SK-N-MC (cell line): ENCODE results near the gene EPSTI1.

Source experiments
- DNase-seq: peaks from one replicate; pipeline ENCODE4 v3.0.0-alpha.2; 2011; ENCODE audit warnings: low read depth, low spot score
- H3K27ac ChIP-seq: fragments of 200-600 bp; sonication (generic); 2 replicates; pipeline ENCODE4 v1.5.1; 2016; ENCODE audit warnings: mixed run types
- H3K36me3 ChIP-seq: fragments of 200-600 bp; sonication (generic); 2 replicates; pipeline ENCODE4 v1.6.1; 2017; ENCODE audit warnings: antibody characterized with exemption, low read length, mixed read lengths; ENCODE audit not compliant: insufficient read depth
- H3K4me3 ChIP-seq: fragments of 200-600 bp; sonication (generic); 2 replicates; pipeline ENCODE4 v1.5.1; 2016
- H3K9ac ChIP-seq: fragments of 200-600 bp; sonication (generic); 2 replicates; pipeline ENCODE4 v1.8.0; 2017; ENCODE audit warnings: mixed run types, mixed read lengths; ENCODE audit not compliant: insufficient read length
- H3K9me3 ChIP-seq: fragments of 200-600 bp; sonication (generic); 2 replicates; pipeline ENCODE4 v1.6.1; 2017; ENCODE audit warnings: low read depth, mild to moderate bottlenecking, antibody characterized with exemption, low read length, moderate library complexity, mixed read lengths
- EZH2 ChIP-seq: fragments of 200-600 bp; sonication (generic); IDR thresholded peaks from one replicate; pipeline ENCODE4 v1.6.1; 2017; ENCODE audit warnings: antibody characterized with exemption
- FOXP2 ChIP-seq: optimal IDR thresholded peaks from 2 replicates; pipeline ENCODE3; 2011; ENCODE audit warnings: mild to moderate bottlenecking, moderate library complexity; ENCODE audit not compliant: insufficient read depth; ENCODE audit errors: extremely low read length, control extremely low read depth
- POLR2AphosphoS5 ChIP-seq: IDR thresholded peaks from 2 replicates; pipeline ENCODE4 v1.6.1; 2012; ENCODE audit warnings: mild to moderate bottlenecking, low read depth, low read length, borderline replicate concordance

Gene EPSTI1

GRCh38 chr13:43009506-43009905, 17.5 kb upstream of the EPSTI1 start:
- no peak overlapping the region for H3K27ac ChIP-seq
- no peak overlapping the region for H3K4me3 ChIP-seq
- TF ChIP-seq POLR2AphosphoS5: no peak
- no peak for TF ChIP-seq FOXP2
- TF ChIP-seq EZH2: no peak
- DNase-seq: no peak
- no peak overlapping the region for H3K9ac ChIP-seq
- no peaks in the 10 kb centered on the region for H3K9me3 ChIP-seq
- no peaks in the 10 kb centered on the region for H3K36me3 ChIP-seq

- Histone ChIP-seq H3K9me3 (no peaks in the 10 kb centered on the region), H3K27ac (no peak overlapping the region), H3K4me3 (no peak overlapping the region), H3K9ac (no peak overlapping the region), H3K36me3 (no peaks in the 10 kb centered on the region)
- no peak for DNase-seq
- TF ChIP-seq POLR2AphosphoS5: no peak
- no peak for TF ChIP-seq EZH2
- TF ChIP-seq FOXP2: no peak
Measured at GRCh38 chr13:43008596-43008995, 16.6 kb upstream of the EPSTI1 start.

GRCh38 chr13:43006893-43007631, 15.0 kb upstream of the EPSTI1 start:
- TF ChIP-seq FOXP2 (no peak), EZH2 (no peak), POLR2AphosphoS5 (no peak)
- Histone ChIP-seq H3K4me3 (no peak overlapping the region), H3K36me3 (no peaks in the 10 kb centered on the region), H3K27ac (no peak overlapping the region), H3K9ac (no peak overlapping the region), H3K9me3 (no peaks in the 10 kb centered on the region)
- DNase-seq: no peak

GRCh38 chr13:43005460-43006236, 13.6 kb upstream of the EPSTI1 start:
- Histone ChIP-seq H3K9ac (no peak overlapping the region), H3K36me3 (no peaks in the 10 kb centered on the region), H3K4me3 (no peak overlapping the region), H3K27ac (peak overlapping the region; percentile 62), H3K9me3 (no peaks in the 10 kb centered on the region)
- TF ChIP-seq FOXP2 (no peak), EZH2 (no peak), POLR2AphosphoS5 (no peak)
- DNase-seq: no peak

- no peak for TF ChIP-seq POLR2AphosphoS5
- TF ChIP-seq EZH2: no peak
- TF ChIP-seq FOXP2: no peak
- no peak overlapping the region for H3K27ac ChIP-seq
- no peak overlapping the region for H3K9ac ChIP-seq
- H3K4me3 ChIP-seq: no peak overlapping the region
- H3K36me3 ChIP-seq: no peaks in the 10 kb centered on the region
- no peaks in the 10 kb centered on the region for H3K9me3 ChIP-seq
- DNase-seq: no peak
Measured at GRCh38 chr13:43003729-43004128, 11.7 kb upstream of the EPSTI1 start.

- Histone ChIP-seq H3K27ac (no peak overlapping the region), H3K9me3 (no peaks in the 10 kb centered on the region), H3K4me3 (no peak overlapping the region), H3K36me3 (no peaks in the 10 kb centered on the region), H3K9ac (no peak overlapping the region)
- no peak for DNase-seq
- TF ChIP-seq FOXP2: no peak
- no peak for TF ChIP-seq EZH2
- TF ChIP-seq POLR2AphosphoS5: no peak
Measured at GRCh38 chr13:43003010-43003409, 11.0 kb upstream of the EPSTI1 start.

GRCh38 chr13:43002021-43002420, 10.0 kb upstream of the EPSTI1 start:
- Histone ChIP-seq H3K9ac (no peak overlapping the region), H3K27ac (no peak overlapping the region), H3K36me3 (no peaks in the 10 kb centered on the region), H3K4me3 (no peak overlapping the region), H3K9me3 (no peaks in the 10 kb centered on the region)
- no peak for DNase-seq
- no peak for TF ChIP-seq EZH2
- no peak for TF ChIP-seq FOXP2
- no peak for TF ChIP-seq POLR2AphosphoS5

- DNase-seq: no peak
- no peak for TF ChIP-seq POLR2AphosphoS5
- no peak for TF ChIP-seq EZH2
- no peak for TF ChIP-seq FOXP2
- no peak overlapping the region for H3K4me3 ChIP-seq
- no peaks in the 10 kb centered on the region for H3K36me3 ChIP-seq
- H3K27ac ChIP-seq: no peak overlapping the region
- no peak overlapping the region for H3K9ac ChIP-seq
- H3K9me3 ChIP-seq: no peaks in the 10 kb centered on the region
Measured at GRCh38 chr13:43000676-43001075, 8.6 kb upstream of the EPSTI1 start.
